HUES64 (cell line): ENCODE measurements around the gene PCBP2.
A peak's percentile ranks its signal among the peaks of the same experiment; 100 is the strongest.

Experiments
- H3K27ac ChIP-seq: 2 replicates; pipeline ENCODE4 v1.7.0; 2013; ENCODE audit warnings: low read depth, low read length, inconsistent platforms
- H3K27me3 ChIP-seq: 2 replicates; pipeline ENCODE4 v1.6.1; 2013; ENCODE audit warnings: mild to moderate bottlenecking, low read length; ENCODE audit not compliant: insufficient read depth
- H3K36me3 ChIP-seq: 2 replicates; pipeline ENCODE4 v1.6.1; 2013; ENCODE audit warnings: mild to moderate bottlenecking, low read length; ENCODE audit not compliant: insufficient read depth
- H3K4me1 ChIP-seq: 2 replicates; pipeline ENCODE4 v1.6.1; 2013; ENCODE audit warnings: mild to moderate bottlenecking, low read length, moderate library complexity; ENCODE audit not compliant: insufficient read depth
- H3K4me3 ChIP-seq: 2 replicates; pipeline ENCODE4 v1.5.1; 2013; ENCODE audit warnings: mild to moderate bottlenecking, low read length, moderate library complexity
- H3K9ac ChIP-seq: 2 replicates; pipeline ENCODE4 v1.6.1; 2013; ENCODE audit warnings: mild to moderate bottlenecking, low read depth, low read length
- H3K9me3 ChIP-seq: 2 replicates; pipeline ENCODE4 v1.6.1; 2013; ENCODE audit warnings: low read depth, low read length; ENCODE audit not compliant: insufficient read depth
- WGBS: fragments of 150-250, 120-280 bp; methylation state at CpG from one replicate; pipeline ENCODE4 v1.1.7; 2013; ENCODE audit warnings: missing lambda C conversion rate; 5-methylcytosine and 5-hydroxymethylcytosine counted together

PCBP2 gene

DNA sequence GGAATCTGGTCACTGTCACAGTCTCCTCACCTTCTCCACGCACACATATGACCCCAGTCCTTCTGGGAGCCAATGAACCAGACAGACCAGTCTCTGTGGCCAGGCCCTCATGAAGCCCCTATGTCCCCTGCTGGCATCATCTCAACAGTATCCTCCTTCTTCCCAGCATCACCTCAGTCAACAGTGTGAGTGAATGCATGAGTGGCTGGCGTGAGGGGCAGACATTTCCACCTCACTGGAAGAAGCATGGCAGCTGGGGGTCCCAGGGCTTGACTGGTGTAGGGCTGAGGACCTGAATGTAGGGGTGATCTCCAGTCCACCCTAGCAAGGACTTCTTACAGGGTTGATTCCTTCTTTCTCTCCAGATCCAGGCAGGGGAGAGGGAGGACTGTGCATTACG is 45.6 kb downstream of the PCBP2 start:
- no peaks in the 10 kb centered on the region for H3K36me3 ChIP-seq
- H3K4me1 ChIP-seq = peaks cover 46% of the 10 kb centered on the region
- H3K9ac ChIP-seq = no peak overlapping the region
- H3K27me3 ChIP-seq = no peaks in the 10 kb centered on the region
- H3K4me3 ChIP-seq = no peak overlapping the region
- H3K27ac ChIP-seq = no peak overlapping the region
- no peaks in the 10 kb centered on the region for H3K9me3 ChIP-seq
- 96% methylated on average over 3 of the region's 3 CpGs for WGBS

DNA sequence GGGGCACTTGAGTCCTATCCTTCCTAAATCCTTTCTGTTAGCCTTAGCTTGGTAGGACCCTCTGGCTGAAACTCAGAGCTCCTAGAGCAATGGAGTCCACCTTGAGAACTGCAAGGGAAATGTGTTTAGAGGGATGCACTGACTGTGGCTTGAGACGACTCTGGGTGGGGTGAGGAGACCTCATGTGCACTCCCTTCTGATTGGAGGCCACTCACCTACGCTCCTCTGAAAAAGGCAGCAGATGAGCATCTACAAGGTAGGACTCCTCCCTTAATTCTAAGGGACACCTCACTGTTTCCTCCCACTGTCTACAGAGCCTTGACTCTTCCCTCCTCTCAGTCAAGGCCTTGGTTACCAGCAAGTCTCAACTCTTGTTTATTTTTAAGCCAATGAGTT is 46.3 kb downstream of the PCBP2 start:
- Histone ChIP-seq H3K4me1 (peaks cover 46% of the 10 kb centered on the region), H3K4me3 (peak overlapping the region; percentile 70), H3K36me3 (0 out of 2 replicates have a peak, but pooled peaks cover under 1% of the 10 kb centered on the region), H3K27me3 (no peaks in the 10 kb centered on the region), H3K9ac (no peak overlapping the region), H3K27ac (peak overlapping the region; percentile 53; the same call in 1 of the 2 replicates), H3K9me3 (no peaks in the 10 kb centered on the region)
- WGBS = 64% methylated on average over 2 of the region's 2 CpGs

DNA sequence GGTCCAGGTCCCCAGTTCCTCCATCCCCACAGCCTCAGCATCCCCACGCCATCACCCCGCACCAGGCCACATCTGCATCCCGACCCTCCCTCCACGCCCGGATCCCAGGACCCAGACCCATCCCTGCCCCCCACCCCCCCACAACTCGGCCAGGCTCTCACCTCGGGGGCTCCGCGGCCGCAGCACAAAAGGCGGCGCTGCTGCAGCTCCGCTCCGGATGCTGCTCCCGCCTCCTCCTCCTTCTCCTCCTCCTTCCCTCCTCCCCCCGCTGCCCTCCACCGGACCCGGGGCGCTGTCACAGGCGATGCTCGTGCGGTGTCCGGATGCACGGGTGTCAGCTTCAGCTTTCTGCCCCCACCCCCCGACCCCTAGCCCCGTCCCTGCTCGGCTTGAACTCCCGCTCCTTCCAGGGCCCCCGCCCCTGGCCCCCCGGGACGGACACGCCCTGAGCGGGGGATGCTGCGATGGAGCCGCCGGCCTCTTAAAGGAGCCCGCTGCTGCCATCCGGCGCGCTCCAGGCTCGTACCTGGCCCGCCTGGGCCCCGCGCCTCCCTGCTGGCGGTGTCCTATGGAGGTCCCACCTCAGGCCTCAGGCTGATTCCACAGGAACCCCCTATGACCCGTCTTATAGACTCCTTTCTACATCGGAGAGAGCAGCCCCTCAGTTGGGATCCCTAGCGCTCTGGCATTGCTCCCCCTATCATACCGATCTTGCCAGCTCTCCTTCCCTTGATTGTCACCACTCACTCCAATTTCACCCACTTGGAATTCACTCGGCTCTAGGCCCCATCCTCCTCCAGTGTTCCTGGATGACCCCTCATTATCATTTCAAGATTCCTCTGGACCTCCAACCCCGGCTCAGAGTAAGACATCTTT is 47.6 kb downstream of the PCBP2 start, which contains the start of gene MAP3K12:
Gene MAP3K12, minus strand, starts transcription at position 193 of the 876 bp plus-strand sequence. CDS start 12,067 bp downstream, outside the sequence.
- H3K36me3 ChIP-seq = peaks cover 13% of the 10 kb centered on the region
- peak within 1 kb of the TSS; percentile 72 for H3K9ac ChIP-seq
- no peaks in the 10 kb centered on the region for H3K27me3 ChIP-seq
- H3K4me3 ChIP-seq = peak within 1 kb of the TSS; percentile 70
- whole genome bisulfite sequencing = under 1% methylated on average over 51 of the region's 51 CpGs
- H3K9me3 ChIP-seq = no peaks in the 10 kb centered on the region
- peaks cover 34% of the 10 kb centered on the region for H3K4me1 ChIP-seq
- peak within 1 kb of the TSS; percentile 79; the same call in 1 of the 2 replicates for H3K27ac ChIP-seq

DNA sequence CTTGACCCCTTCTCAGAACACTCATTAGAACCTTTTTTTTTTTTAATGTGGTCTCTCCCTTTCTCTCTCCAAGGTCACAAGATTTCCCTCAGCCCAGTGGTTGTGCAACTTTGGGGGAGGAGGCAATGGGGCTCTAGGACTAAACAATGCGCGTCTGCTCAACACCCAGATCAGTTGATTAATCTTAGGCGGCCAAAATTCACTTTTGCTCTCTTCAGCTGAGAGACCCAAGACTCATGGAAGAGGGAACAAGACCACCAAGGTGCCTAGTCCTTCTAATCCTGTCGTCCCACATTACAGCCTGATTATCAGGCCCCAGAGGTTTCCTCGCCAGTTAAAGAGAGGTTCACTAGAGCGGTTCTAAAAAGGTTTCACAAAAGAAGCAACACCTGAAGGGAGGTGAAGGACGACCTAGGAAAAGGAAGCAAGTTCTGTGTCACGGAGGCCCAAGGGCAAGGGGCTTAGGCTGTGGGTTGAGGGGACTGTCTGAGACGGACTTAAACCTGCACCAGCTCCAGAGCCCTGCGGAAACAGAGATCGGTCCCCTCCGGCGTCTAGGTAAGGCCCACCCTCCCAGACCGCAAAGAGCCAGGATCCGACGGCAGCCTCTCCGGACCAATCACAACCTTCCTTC is 48.4 kb downstream of the PCBP2 start:
- Histone ChIP-seq H3K4me3 (peak overlapping the region; percentile 70), H3K9me3 (no peaks in the 10 kb centered on the region), H3K9ac (peak overlapping the region; percentile 59), H3K27me3 (no peaks in the 10 kb centered on the region), H3K36me3 (peaks cover 20% of the 10 kb centered on the region), H3K27ac (peak overlapping the region; percentile 79; the same call in 1 of the 2 replicates), H3K4me1 (peaks cover 33% of the 10 kb centered on the region)
- whole genome bisulfite sequencing = 10% methylated on average over 17 of the region's 17 CpGs

DNA sequence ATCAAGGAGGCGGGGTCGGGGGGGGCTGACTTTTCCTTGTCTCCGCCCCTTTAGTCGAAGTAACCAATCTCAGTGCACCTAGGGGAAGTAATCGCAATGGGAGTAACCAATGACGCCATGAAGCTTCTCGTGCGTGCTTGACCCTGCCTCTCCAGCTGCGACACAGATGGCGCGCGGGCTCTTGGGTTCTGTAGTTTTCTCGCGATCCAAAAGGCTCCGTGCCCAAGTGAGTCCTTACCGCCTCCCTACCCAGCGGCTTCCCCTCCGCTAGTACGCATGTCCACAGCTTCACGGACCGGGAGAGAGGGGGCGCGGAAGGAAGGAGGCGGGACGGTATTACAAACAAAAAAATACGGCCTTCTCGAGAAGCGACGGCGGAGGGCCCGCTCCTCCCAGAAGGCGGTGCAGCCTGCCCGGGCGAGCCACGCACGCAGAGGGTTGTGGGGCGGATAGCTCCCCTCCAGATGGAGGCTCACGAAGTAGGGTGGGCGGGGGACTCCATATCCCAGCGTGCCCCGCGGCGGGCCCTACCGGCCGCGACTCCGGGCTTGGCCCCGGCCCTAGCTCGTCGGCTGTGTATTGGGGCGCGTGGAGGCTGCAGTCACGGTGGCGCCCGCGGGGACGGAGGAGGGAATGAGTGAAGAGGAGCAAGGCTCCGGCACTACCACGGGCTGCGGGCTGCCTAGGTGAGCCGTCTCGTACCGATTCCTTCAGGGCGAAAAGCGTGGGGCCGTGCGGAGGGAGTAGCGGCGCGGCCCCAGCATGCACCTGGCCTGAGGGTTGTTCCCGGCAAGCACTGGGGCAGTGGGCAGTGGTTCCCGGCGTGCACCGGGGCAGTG is 49.1 kb downstream of the PCBP2 start, which contains the start of gene TARBP2:
Gene TARBP2, plus strand, starts transcription at position 508 of the 839 bp plus-strand sequence. Its CDS starts 126 bp downstream, at position 634.
- peaks cover 30% of the 10 kb centered on the region for H3K4me1 ChIP-seq
- WGBS = under 1% methylated on average over 74 of the region's 74 CpGs
- H3K4me3 ChIP-seq = peak within 1 kb of the TSS; percentile 70
- H3K36me3 ChIP-seq = peaks cover 28% of the 10 kb centered on the region
- H3K27me3 ChIP-seq = no peaks in the 10 kb centered on the region
- no peaks in the 10 kb centered on the region for H3K9me3 ChIP-seq
- peak within 1 kb of the TSS; percentile 92 for H3K9ac ChIP-seq
- H3K27ac ChIP-seq = peak within 1 kb of the TSS; percentile 92

DNA sequence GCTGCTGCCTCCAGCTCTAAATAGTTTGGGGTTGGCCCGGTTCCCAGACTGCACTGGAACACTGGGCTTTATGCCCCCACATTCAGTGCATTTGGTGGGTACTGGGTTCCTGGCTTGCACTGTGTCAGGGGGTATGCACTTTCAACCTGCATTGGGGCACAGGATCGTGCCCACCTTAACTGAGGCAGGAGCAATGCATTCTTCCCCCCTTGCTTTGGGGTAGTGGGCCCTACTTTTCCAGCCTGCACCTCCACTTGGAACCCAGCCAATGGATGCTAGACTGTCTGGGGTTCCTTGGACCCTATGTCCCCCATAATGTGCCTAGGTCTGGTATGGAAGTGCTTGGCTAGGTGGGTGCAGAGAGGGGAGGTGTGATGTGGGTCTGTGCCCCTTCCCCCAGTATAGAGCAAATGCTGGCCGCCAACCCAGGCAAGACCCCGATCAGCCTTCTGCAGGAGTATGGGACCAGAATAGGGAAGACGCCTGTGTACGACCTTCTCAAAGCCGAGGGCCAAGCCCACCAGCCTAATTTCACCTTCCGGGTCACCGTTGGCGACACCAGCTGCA is 49.8 kb downstream of the PCBP2 start:
- H3K4me1 ChIP-seq = peaks cover 24% of the 10 kb centered on the region
- H3K9me3 ChIP-seq = no peaks in the 10 kb centered on the region
- peak overlapping the region; percentile 92 for H3K9ac ChIP-seq
- no peaks in the 10 kb centered on the region for H3K27me3 ChIP-seq
- peaks cover 34% of the 10 kb centered on the region for H3K36me3 ChIP-seq
- H3K4me3 ChIP-seq = peak overlapping the region; percentile 70
- peak overlapping the region; percentile 92 for H3K27ac ChIP-seq
- 79% methylated on average over 10 of the region's 10 CpGs for WGBS

DNA sequence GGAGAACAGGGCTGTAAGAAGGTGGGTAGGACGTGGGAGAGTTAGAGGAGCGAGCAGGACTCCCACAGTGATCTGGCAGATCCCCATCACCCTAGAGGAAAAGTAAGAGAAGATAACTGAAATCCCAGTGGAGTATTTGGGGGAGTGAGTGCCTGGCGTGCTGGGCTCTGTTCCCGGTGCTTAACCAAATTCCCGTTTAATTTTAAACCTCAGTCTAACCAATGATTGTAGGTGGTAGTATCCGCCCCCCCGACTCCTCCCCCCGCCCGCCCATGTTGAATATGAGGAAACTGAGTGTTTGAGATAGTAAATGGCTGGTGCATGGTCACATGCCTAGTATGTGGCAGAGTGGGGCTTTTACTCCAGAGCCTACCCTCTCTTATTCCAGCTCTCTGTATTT is 50.4 kb downstream of the PCBP2 start:
- no peak overlapping the region; the same call in 1 of the 2 replicates for H3K9ac ChIP-seq
- 95% methylated on average over 7 of the region's 9 CpGs for WGBS

DNA sequence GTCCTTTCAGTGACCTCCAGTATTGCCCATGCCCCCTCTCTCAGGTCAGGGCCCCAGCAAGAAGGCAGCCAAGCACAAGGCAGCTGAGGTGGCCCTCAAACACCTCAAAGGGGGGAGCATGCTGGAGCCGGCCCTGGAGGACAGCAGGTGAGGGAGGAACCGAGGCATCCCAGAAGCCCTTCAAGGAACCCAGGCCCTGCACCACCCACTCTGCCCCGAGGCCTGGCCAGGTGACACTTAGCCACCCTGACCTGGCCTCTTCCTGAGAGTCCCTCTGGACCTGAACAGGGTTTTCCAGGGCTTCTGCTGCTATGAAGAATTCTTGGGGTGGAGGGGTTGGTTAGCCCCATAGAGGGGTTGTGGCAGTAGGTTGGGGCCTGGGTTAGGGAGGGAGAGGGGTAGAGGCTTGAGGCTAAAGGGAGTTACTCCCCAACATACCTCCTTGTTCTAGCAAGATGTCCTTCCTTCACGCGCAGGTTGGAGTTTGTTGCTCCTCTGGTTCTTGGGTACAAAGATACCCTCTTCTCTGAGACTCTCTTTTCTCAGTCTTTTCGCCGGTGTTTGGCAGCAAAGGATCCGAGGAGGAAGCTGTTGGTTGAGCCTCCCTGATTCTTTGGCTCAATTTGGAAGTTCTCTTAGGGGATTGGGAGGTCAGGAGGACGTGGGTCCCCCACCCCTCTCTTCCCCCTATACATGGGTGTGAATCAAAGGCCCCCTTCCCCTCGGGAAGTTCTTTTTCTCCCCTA is 51.3 kb downstream of the PCBP2 start:
- H3K36me3 ChIP-seq = peaks cover 42% of the 10 kb centered on the region
- peaks cover 17% of the 10 kb centered on the region for H3K4me1 ChIP-seq
- no peak overlapping the region for H3K4me3 ChIP-seq
- H3K27me3 ChIP-seq = no peaks in the 10 kb centered on the region
- no peaks in the 10 kb centered on the region for H3K9me3 ChIP-seq
- 90% methylated on average over 7 of the region's 10 CpGs for WGBS
- H3K27ac ChIP-seq = no peak overlapping the region
- no peak overlapping the region for H3K9ac ChIP-seq

More for the DNA sequence above, 50.4 kb downstream of the PCBP2 start:
- Histone ChIP-seq H3K4me1 (peaks cover 23% of the 10 kb centered on the region), H3K9me3 (no peaks in the 10 kb centered on the region), H3K27ac (no peak overlapping the region), H3K27me3 (no peaks in the 10 kb centered on the region), H3K4me3 (no peak overlapping the region), H3K36me3 (peaks cover 40% of the 10 kb centered on the region)

DNA sequence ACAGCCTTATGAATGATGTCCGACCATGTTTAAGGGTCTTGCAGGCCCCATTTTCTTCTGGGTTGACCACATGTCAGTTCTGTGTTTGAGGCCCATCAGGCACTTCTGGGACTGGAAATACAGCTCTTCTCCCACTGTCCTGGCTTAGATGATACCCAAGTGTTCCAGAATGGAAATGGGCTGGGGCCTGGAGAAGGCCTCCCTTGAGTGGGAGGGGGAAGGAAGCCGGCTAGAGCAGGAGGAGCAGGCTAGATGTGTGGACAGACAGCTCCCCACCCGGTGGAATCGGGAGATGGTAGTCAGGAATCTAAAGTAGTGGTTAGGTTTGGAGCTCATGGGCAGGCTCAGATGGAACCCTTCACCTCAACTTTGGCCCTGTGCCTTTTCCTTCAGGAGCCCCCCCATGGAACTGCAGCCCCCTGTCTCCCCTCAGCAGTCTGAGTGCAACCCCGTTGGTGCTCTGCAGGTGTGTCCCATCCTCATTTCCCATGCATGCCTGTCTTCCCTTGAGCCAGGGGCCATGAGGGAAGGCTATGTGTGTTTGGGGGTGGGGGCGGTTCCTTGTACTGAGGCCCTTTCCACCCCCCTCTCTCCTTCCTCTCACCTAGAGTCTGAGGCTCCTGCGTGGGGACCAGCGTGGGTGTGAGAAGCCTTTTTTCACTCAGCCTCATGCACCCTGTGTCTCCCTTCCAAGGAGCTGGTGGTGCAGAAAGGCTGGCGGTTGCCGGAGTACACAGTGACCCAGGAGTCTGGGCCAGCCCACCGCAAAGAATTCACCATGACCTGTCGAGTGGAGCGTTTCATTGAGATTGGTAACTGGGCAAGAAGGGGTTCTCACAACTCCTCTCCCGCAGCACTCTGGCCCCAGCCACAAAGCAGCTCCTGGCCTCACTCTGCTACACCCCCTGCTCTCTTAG is 52.4 kb downstream of the PCBP2 start:
- Histone ChIP-seq H3K36me3 (peaks cover 42% of the 10 kb centered on the region), H3K4me1 (peaks cover 13% of the 10 kb centered on the region), H3K9ac (no peak overlapping the region), H3K9me3 (no peaks in the 10 kb centered on the region), H3K4me3 (no peak overlapping the region), H3K27me3 (no peaks in the 10 kb centered on the region), H3K27ac (no peak overlapping the region)
- WGBS = 95% methylated on average over 13 of the region's 14 CpGs
